H9 (cell line): Measurements from ENCODE around the gene LINC00305. TPM values are rescaled to one million over a fixed set of nuclear protein-coding genes. Genes with fewer than 3 reads are reported as not detected.
A peak's percentile ranks its signal among the peaks of the same experiment; 100 is the strongest.

Experiments
- DNase-seq: peaks from one replicate; pipeline ENCODE4 v3.0.0-alpha.2; 2017
- H2AFZ ChIP-seq: one replicate; pipeline ENCODE4 v1.6.1; 2013; ENCODE audit warnings: mild to moderate bottlenecking, low read length, control low read depth, moderate library complexity
- H2AK5ac ChIP-seq: 2 replicates; pipeline ENCODE4 v1.6.1; 2013; ENCODE audit warnings: low read length, control low read depth, mixed read lengths; ENCODE audit not compliant: insufficient read length
- H2BK120ac ChIP-seq: one replicate; pipeline ENCODE4 v1.6.1; 2013; ENCODE audit warnings: low read depth, mild to moderate bottlenecking, low read length, control low read depth, inconsistent platforms; ENCODE audit not compliant: poor library complexity, severe bottlenecking
- H2BK12ac ChIP-seq: 2 replicates; pipeline ENCODE4 v1.6.1; 2013; ENCODE audit warnings: low read length, control low read depth, mixed read lengths, low read depth; ENCODE audit not compliant: insufficient read length
- H2BK15ac ChIP-seq: 2 replicates; pipeline ENCODE4 v1.6.1; 2013; ENCODE audit warnings: low read depth, low read length, control low read depth
- H2BK20ac ChIP-seq: one replicate; pipeline ENCODE4 v1.6.1; 2013; ENCODE audit warnings: low read depth, mild to moderate bottlenecking, low read length, control low read depth, inconsistent platforms; ENCODE audit not compliant: poor library complexity, severe bottlenecking
- H2BK5ac ChIP-seq: 2 replicates; pipeline ENCODE4 v1.6.1; 2013; ENCODE audit warnings: low read length, control low read depth, mixed read lengths; ENCODE audit not compliant: insufficient read length
- H3K14ac ChIP-seq: 2 replicates; pipeline ENCODE4 v1.6.1; 2013; ENCODE audit warnings: low read length, control low read depth; ENCODE audit not compliant: insufficient read depth
- H3K18ac ChIP-seq: 2 replicates; pipeline ENCODE4 v1.6.1; 2013; ENCODE audit warnings: low read depth, mild to moderate bottlenecking, mixed read lengths, low read length, control low read depth; ENCODE audit not compliant: insufficient read length
- H3K23ac ChIP-seq: 2 replicates; pipeline ENCODE4 v1.6.1; 2013; ENCODE audit warnings: low read length, control low read depth, mixed read lengths, low read depth; ENCODE audit not compliant: insufficient read length
- H3K23me2 ChIP-seq: 2 replicates; pipeline ENCODE4 v1.6.1; 2013; ENCODE audit warnings: low read depth, mild to moderate bottlenecking, mixed read lengths, low read length, control low read depth; ENCODE audit not compliant: insufficient read length, poor library complexity, severe bottlenecking
- H3K27ac ChIP-seq: 2 replicates; pipeline ENCODE4 v1.5.1; 2013; ENCODE audit warnings: low read length, control low read depth, mixed read lengths, low read depth; ENCODE audit not compliant: insufficient read length
- H3K27me3 ChIP-seq: 2 replicates; pipeline ENCODE4 v1.6.1; 2013; ENCODE audit warnings: low read length, control low read depth, inconsistent platforms; ENCODE audit not compliant: insufficient read depth
- H3K4ac ChIP-seq: 2 replicates; pipeline ENCODE4 v1.6.1; 2013; ENCODE audit warnings: low read depth, mild to moderate bottlenecking, control low read depth, inconsistent platforms, low read length, moderate library complexity
- H3K4me1 ChIP-seq: 2 replicates; pipeline ENCODE4 v1.6.1; 2013; ENCODE audit warnings: low read length, control low read depth, inconsistent platforms; ENCODE audit not compliant: insufficient read depth
- H3K4me2 ChIP-seq: 2 replicates; pipeline ENCODE4 v1.6.1; 2013; ENCODE audit warnings: low read length, control low read depth, mixed read lengths; ENCODE audit not compliant: insufficient read length, insufficient read depth
- H3K56ac ChIP-seq: 2 replicates; pipeline ENCODE4 v1.6.1; 2013; ENCODE audit warnings: low read depth, mild to moderate bottlenecking, mixed read lengths, low read length, control low read depth; ENCODE audit not compliant: insufficient read length
- H3K79me1 ChIP-seq: 2 replicates; pipeline ENCODE4 v1.6.1; 2013; ENCODE audit warnings: low read depth, mild to moderate bottlenecking, moderate library complexity, low read length, control low read depth, inconsistent platforms; ENCODE audit not compliant: insufficient read depth, poor library complexity, severe bottlenecking
- H3K79me2 ChIP-seq: 2 replicates; pipeline ENCODE4 v1.6.1; 2013; ENCODE audit warnings: low read length, control low read depth, inconsistent platforms; ENCODE audit not compliant: insufficient read depth
- H3K9ac ChIP-seq: 2 replicates; pipeline ENCODE4 v1.6.1; 2013; ENCODE audit warnings: low read length, control low read depth, mixed read lengths; ENCODE audit not compliant: insufficient read length; ENCODE audit errors: extremely low read depth
- H3K9me3 ChIP-seq: one replicate; pipeline ENCODE4 v1.6.1; 2013; ENCODE audit warnings: low read depth, low read length, inconsistent platforms; ENCODE audit not compliant: control insufficient read depth
- H3T11ph ChIP-seq: one replicate; pipeline ENCODE4 v1.6.1; 2013; ENCODE audit warnings: mild to moderate bottlenecking, low read length, control low read depth, inconsistent platforms
- H4K20me1 ChIP-seq: one replicate; pipeline ENCODE4 v1.6.1; 2013; ENCODE audit not compliant: control insufficient read depth, insufficient read length, insufficient read depth
- H4K5ac ChIP-seq: 2 replicates; pipeline ENCODE4 v1.6.1; 2013; ENCODE audit warnings: low read depth, mild to moderate bottlenecking, mixed read lengths, low read length, control low read depth; ENCODE audit not compliant: insufficient read length
- H4K8ac ChIP-seq: replicated peaks from 2 replicates; pipeline ENCODE4 v1.6.1; 2013; ENCODE audit warnings: low read length, control low read depth, mixed read lengths, low read depth; ENCODE audit not compliant: insufficient read length
- H4K91ac ChIP-seq: 2 replicates; pipeline ENCODE4 v1.6.1; 2013; ENCODE audit warnings: low read depth, mild to moderate bottlenecking, moderate library complexity, mixed read lengths, low read length, control low read depth; ENCODE audit not compliant: insufficient read length
- H3K27ac Mint-ChIP-seq, 3 experiments: 2 replicates in 2 of 3; 3 replicates in 1 of 3; pipeline ENCODE4 v1.8.0; 2020 to 2021; ENCODE audit warnings: mixed read lengths in 3 of 3, mild to moderate bottlenecking in 1 of 3, moderate library complexity in 1 of 3
- H3K27me3 Mint-ChIP-seq: 2 replicates; pipeline ENCODE4 v1.8.0; 2021; ENCODE audit warnings: low read depth, mild to moderate bottlenecking, moderate library complexity, mixed read lengths
- H3K36me3 Mint-ChIP-seq, 3 experiments: 2 replicates in 2 of 3; 3 replicates in 1 of 3; pipeline ENCODE4 v1.8.0; 2020 to 2021; ENCODE audit warnings: low read depth in 3 of 3, mixed read lengths in 3 of 3; ENCODE audit not compliant: insufficient read depth in 1 of 3
- H3K4me1 Mint-ChIP-seq, 2 experiments: 2 replicates each; pipeline ENCODE4 v1.8.0; 2020; ENCODE audit warnings: mixed read lengths in 2 of 2
- H3K4me3 Mint-ChIP-seq, 2 experiments: 2 replicates in 1 of 2; 3 replicates in 1 of 2; pipeline ENCODE4 v1.8.0; 2020 to 2021; ENCODE audit warnings: mild to moderate bottlenecking in 2 of 2, mixed read lengths in 2 of 2, moderate library complexity in 1 of 2
- H3K9me3 Mint-ChIP-seq, 2 experiments: 2 replicates in 1 of 2; 3 replicates in 1 of 2; pipeline ENCODE4 v1.8.0; 2020; ENCODE audit warnings: mild to moderate bottlenecking in 2 of 2, mixed read lengths in 2 of 2, moderate library complexity in 1 of 2
- CTCF ChIP-seq: fragments of 200-600 bp; sonication (generic); conservative IDR thresholded peaks from 3 replicates; pipeline ENCODE4 v1.8.0; 2021; ENCODE audit warnings: antibody characterized with exemption, mild to moderate bottlenecking
- WGBS: extraction: QIAGEN DNeasy Blood & Tissue Kit; methylation state at CpG from one replicate; pipeline ENCODE4 v1.1.7; 2013; ENCODE audit warnings: missing lambda C conversion rate, low lambda C conversion rate, mixed read lengths; ENCODE audit not compliant: insufficient read length; ENCODE audit errors: extremely low coverage; 5-methylcytosine and 5-hydroxymethylcytosine counted together
- total RNA-seq: library from RNA; stranded (reverse); gene quantifications from 2 replicates; pipeline ENCODE4 v1.2.1, GENCODE V29; 2021

Gene LINC00305
- total RNA-seq, 1 experiment from 2014 or later = not detected

DNA sequence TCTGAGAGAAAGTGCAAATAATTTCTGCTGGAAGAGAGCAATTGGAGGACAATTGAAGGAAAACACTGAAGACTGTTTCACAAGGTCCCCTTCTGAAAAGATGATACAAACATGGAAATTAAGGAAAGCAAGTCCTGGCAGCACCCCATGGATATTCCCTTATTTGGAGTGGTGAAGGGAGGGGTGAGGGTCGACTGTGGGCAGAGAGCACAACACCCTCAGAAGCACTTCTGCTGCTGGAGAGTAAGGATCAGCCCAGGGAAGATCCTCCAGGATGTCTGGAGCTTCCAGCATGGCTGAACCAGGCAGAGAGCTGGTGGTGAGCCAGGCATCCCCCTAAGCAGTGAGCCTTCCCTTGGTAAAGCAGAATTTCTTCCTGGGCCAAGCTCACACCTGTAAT, 54.7 kb downstream of the LINC00305 start:
- no peak overlapping the region for H3K56ac ChIP-seq
- no peak overlapping the region for H2BK20ac ChIP-seq
- no peaks in the 10 kb centered on the region; the same call in 1 of the 2 replicates for H3K27me3 Mint-ChIP-seq
- H3K27me3 ChIP-seq = no peaks in the 10 kb centered on the region
- H3K9me3 Mint-ChIP-seq = peaks cover 0 to 5% of the 10 kb centered on the region in 2 experiments; a peak in 4 of 5 replicates
- no peaks in the 10 kb centered on the region for H3K23me2 ChIP-seq
- no peak overlapping the region for H4K8ac ChIP-seq
- H2AFZ ChIP-seq = no peak overlapping the region
- H4K5ac ChIP-seq = no peak overlapping the region
- H3K14ac ChIP-seq = no peak overlapping the region
- DNase-seq = no peak
- no peak overlapping the region for H3K4me3 Mint-ChIP-seq
- H3K9me3 ChIP-seq = no peaks in the 10 kb centered on the region
- no peak overlapping the region for H2BK5ac ChIP-seq
- H2BK120ac ChIP-seq = no peak overlapping the region
- no CpG with 5 or more reads among the region's 1 CpG for WGBS
- no peak overlapping the region for H3K4me2 ChIP-seq
- no peaks in the 10 kb centered on the region for H3K79me2 ChIP-seq
- peaks cover 0 to 7% (median 5%) of the 10 kb centered on the region in 3 experiments; a peak in 4 of 7 replicates for H3K36me3 Mint-ChIP-seq
- H2BK15ac ChIP-seq = no peak overlapping the region
- no peaks in the 10 kb centered on the region; the same call in 1 of the 2 replicates for H3K4me1 ChIP-seq
- no peak overlapping the region for H3K18ac ChIP-seq
- H3K9ac ChIP-seq = no peak overlapping the region
- H3K4me1 Mint-ChIP-seq = peaks cover 16 to 20% of the 10 kb centered on the region in 2 experiments
- no peak overlapping the region for H2BK12ac ChIP-seq
- H3K27ac Mint-ChIP-seq = 0 out of 7 replicates have a peak overlapping the region, but pooled peaks of 1 of the 3 experiments have one; percentile 11
- no peak overlapping the region for H3K4ac ChIP-seq
- no peak overlapping the region for H3T11ph ChIP-seq
- no peak overlapping the region for H4K91ac ChIP-seq
- no peak overlapping the region for H3K23ac ChIP-seq
- H3K27ac ChIP-seq = no peak overlapping the region
- no peak for TF ChIP-seq CTCF
- no peaks in the 10 kb centered on the region for H4K20me1 ChIP-seq
- H2AK5ac ChIP-seq = no peak overlapping the region
- no peaks in the 10 kb centered on the region for H3K79me1 ChIP-seq
